Measurements from ENCODE around the gene MAP3K9. TPM values are rescaled to one million over a fixed set of nuclear protein-coding genes. Genes with fewer than 3 reads are reported as not detected.

MAP3K9 gene
- total and polyA plus RNA-seq, 2 of the 8 experiments (the other 6 are each of a cell fraction or from before 2014, with no cell fraction given): 9.8 to 24.7 TPM

DNA sequence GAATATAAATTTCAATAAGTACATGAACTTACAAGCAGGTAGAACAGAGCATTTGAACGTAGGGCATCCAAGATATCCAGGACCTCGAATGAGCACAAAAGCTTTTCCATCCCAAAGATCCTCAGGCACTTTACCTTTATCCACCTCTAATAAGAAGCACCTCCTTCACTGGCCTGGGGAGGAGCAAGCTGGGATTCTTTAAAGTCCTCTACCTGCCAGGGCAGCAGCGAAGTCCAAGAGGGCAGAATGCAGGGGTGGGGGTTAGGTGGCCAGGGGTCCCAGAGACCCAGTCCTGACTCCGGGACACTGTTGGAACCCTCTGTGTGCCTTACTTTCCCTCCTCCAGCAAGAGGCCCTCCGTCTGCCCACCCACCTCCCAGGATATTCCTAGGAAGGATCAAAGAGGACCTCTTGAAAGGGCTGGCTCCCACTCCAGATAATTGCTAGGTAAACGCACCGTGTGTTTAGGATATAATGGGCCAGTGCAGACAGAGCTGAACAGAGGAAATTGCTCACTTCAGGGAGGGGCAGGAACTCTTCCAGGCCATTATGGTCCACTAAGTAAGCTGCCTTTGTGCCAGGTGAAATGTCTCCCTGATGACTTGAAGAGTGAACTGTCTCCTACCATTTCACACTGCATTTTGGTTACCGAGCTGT is 99.5 kb downstream of the MAP3K9 start:
- no peak for FAIRE-seq
- CTCF ChIA-PET (ENCODE audit: partially characterized antibody): interaction anchor here (0.7 to 12.1 kb wide), 10 partner anchors 8 to 108 kb away, joined by 3 to 154 read pairs (median 6); no protein-coding TSS in a partner anchor

More for the DNA sequence above, 99.5 kb downstream of the MAP3K9 start:
- H2AK5ac ChIP-seq (ENCODE audit: low read depth, low read length): peak overlapping the region; percentile 56
- H3K4me3 ChIP-seq (ENCODE audit: extremely low read depth in 1 of 4, insufficient read depth in 2 of 4, low read depth in 3 of 4, low read length in 4 of 4): 0 out of 8 replicates have a peak overlapping the region, but pooled peaks of 1 of the 4 experiments have one; percentile 27
- no peak overlapping the region; a peak in 1 of 4 replicates for H3K4me2 ChIP-seq (ENCODE audit: insufficient read depth in 1 of 2, low read depth in 2 of 2, low read length in 2 of 2)
- no peak overlapping the region for H3K56ac ChIP-seq (replicated peaks; ENCODE audit: insufficient read length, low read depth, low read length)
- peak overlapping the region; percentile 72; the same call in 1 of the 2 replicates for H2BK5ac ChIP-seq (ENCODE audit: low read depth, low read length)
- peak overlapping the region; percentile 98 for H2BK20ac ChIP-seq (ENCODE audit: low read length)
- H3K9me3 ChIP-seq (ENCODE audit: insufficient read depth in 2 of 2, low read depth in 1 of 2, low read length in 1 of 2): no peaks in the 10 kb centered on the region
- peak overlapping the region; percentile 16 for H3K4ac ChIP-seq (replicated peaks; ENCODE audit: insufficient read length, low read depth, low read length)
- no peaks in the 10 kb centered on the region for H3K36me3 ChIP-seq (ENCODE audit: control insufficient read depth in 2 of 4, insufficient read depth in 4 of 4, low read length in 3 of 4)
- H3K27me3 ChIP-seq (replicated peaks in 1 of 4; ENCODE audit: control insufficient read depth in 3 of 4, extremely low read depth in 1 of 4, insufficient read depth in 3 of 4, low read length in 3 of 4): no peaks in the 10 kb centered on the region
- H3K9ac ChIP-seq (replicated peaks in 1 of 4; ENCODE audit: extremely low read depth in 1 of 4, low read depth in 3 of 4, low read length in 3 of 4): no peak overlapping the region
- H2BK15ac ChIP-seq (ENCODE audit: low read length): no peak overlapping the region
- H4K91ac ChIP-seq (replicated peaks; ENCODE audit: insufficient read length, low read length): peak overlapping the region; percentile 86
- H3K79me1 ChIP-seq (ENCODE audit: low read depth, low read length): no peaks in the 10 kb centered on the region
- peaks cover 20 to 42% (median 33%) of the 10 kb centered on the region in 4 experiments for H3K4me1 ChIP-seq (replicated peaks in 1 of 4; ENCODE audit: control insufficient read depth in 3 of 4, insufficient read depth in 4 of 4, low read length in 3 of 4)
- H4K8ac ChIP-seq (ENCODE audit: extremely low read depth, insufficient read depth, low read length): no peak overlapping the region
- no peak overlapping the region; the same call in 1 of the 2 replicates for H2AFZ ChIP-seq (ENCODE audit: low read length)
- peak overlapping the region; percentile 2 for H2BK120ac ChIP-seq (replicated peaks; ENCODE audit: low read depth, low read length)
- no peak overlapping the region for H4K5ac ChIP-seq (ENCODE audit: insufficient read length, low read depth, low read length)
- H3K79me2 ChIP-seq (ENCODE audit: control insufficient read depth in 1 of 2, insufficient read depth in 2 of 2, low read length in 2 of 2): no peaks in the 10 kb centered on the region
- H4K20me1 ChIP-seq (replicated peaks in 1 of 2; ENCODE audit: control insufficient read depth in 1 of 2, insufficient read depth in 2 of 2, low read length in 2 of 2): no peaks in the 10 kb centered on the region
- H3K18ac ChIP-seq (ENCODE audit: extremely low read depth, low read length): peak overlapping the region; percentile 79
- no peak for DNase-seq (ENCODE audit: low read depth in 1 of 2, low spot score in 2 of 2)
- no peak for TF ChIP-seq SUZ12 (IDR thresholded peaks at IDR 0.05; ENCODE audit: low read length)
- no peak for TF ChIP-seq FOSL1 (IDR thresholded peaks at IDR 0.05; ENCODE audit: insufficient read depth, low read depth, low read length)
- no peak for TF ChIP-seq KDM1A (IDR thresholded peaks at IDR 0.05; ENCODE audit: borderline replicate concordance, low read length)
- TF ChIP-seq CTBP2 (IDR thresholded peaks at IDR 0.05; ENCODE audit: borderline replicate concordance, insufficient read depth, insufficient read length, low read length): no peak
- TF ChIP-seq SP4 (IDR thresholded peaks at IDR 0.05; ENCODE audit: low read length): no peak
- no peak for TF ChIP-seq RFX5 (IDR thresholded peaks at IDR 0.05; ENCODE audit: borderline replicate concordance, low read depth, low read length)
- no peak for TF ChIP-seq MAFK (IDR thresholded peaks at IDR 0.05; ENCODE audit: low read depth, low read length)
- TF ChIP-seq TAF1 (IDR thresholded peaks at IDR 0.05; ENCODE audit: low read depth, low read length): no peak
- POLR2A ChIA-PET (ENCODE audit: partially characterized antibody): interaction anchor here (1.0 to 4.8 kb wide), 15 partner anchors 11 to 197 kb away, joined by 3 to 43 read pairs (median 9); partner anchors contain the start of genes MAP3K9, PCNX1 and TTC9
- H3K27ac ChIP-seq (ENCODE audit: low read depth, low read length): peak overlapping the region; percentile 69; the same call in 1 of the 2 replicates
- H2BK12ac ChIP-seq (ENCODE audit: low read depth, low read length): peak overlapping the region; percentile 96
- WGBS, 2 experiments (ENCODE audit: extremely low coverage in 1 of 2, insufficient coverage in 1 of 2, insufficient read length in 1 of 2, insufficient replicate concordance in 2 of 2, low coverage in 1 of 2, low lambda C conversion rate in 2 of 2, missing lambda C conversion rate in 1 of 2): 80% methylated on average over 8 of the region's 8 CpGs; no CpG with 5 or more reads in 1 of the 2 experiments
- H3K23me2 ChIP-seq (ENCODE audit: low read depth, low read length): peaks cover 2% of the 10 kb centered on the region; the same call in 1 of the 2 replicates
- H3K23ac ChIP-seq (ENCODE audit: insufficient read length): no peak overlapping the region
- H3K14ac ChIP-seq (ENCODE audit: insufficient read length): no peak overlapping the region

Measured in H1 (cell line).